GM21529 (cell line): ENCODE results near the gene HSPA12A.

Experiments used
- ATAC-seq: cut with Tn5 transposase; IDR thresholded peaks from one replicate; pipeline ENCODE4 v1.9.1; 2021; ENCODE audit not compliant: unreplicated experiment

The HSPA12A gene

DNA sequence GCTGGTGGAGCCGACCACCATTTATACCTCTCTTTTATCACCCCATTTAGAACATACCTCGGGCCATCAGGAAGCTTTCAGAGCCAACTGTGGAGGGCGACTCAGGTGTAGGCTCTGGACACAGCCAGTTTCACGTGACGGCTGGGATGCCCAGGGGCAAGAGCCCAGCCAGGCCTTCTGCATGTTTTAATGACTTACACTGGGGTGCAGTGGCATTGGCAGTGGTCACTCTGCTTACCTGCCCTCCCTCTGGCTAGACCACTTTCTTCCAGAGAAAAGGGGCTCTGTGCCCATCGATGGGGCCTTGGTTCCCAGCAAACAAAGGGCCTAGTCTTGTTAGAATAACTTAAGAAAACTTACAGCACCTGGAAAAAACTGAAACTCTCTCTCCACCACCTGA is 71.7 kb downstream of the HSPA12A start:
- no peak for ATAC-seq

- ATAC-seq = no peak
Observed at GRCh38 chr10:116669832-116670644, 72.3 kb downstream of the HSPA12A start.

- ATAC-seq = no peak
Observed at GRCh38 chr10:116669080-116669479, 73.3 kb downstream of the HSPA12A start.

GRCh38 chr10:116668446-116668845 is 73.9 kb downstream of the HSPA12A start:
- ATAC-seq = no peak

- ATAC-seq = no peak
Observed at GRCh38 chr10:116668018-116668417, 74.3 kb downstream of the HSPA12A start.

DNA sequence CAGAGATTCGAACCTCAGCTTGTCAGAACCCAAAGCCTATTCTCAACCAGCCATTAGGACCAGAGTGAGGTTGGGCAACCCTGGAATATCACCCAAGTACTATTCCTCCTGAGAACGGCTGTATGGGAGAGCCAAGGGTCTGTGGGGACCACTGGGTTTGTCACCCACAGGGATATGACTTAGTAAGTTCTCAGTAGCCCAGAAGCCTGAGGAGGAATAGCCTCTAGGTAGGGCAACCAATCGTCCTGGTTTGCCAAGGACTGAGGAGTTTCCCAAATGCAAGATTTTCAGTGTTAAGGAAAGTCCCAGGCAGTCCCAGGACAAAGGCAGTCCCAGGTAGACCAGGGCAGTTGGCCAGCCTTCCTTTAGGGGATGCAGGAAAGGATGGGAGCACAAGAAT is 74.9 kb downstream of the HSPA12A start:
- ATAC-seq = no peak

- ATAC-seq = no peak
Observed at GRCh38 chr10:116665541-116666125, 76.7 kb downstream of the HSPA12A start.

DNA sequence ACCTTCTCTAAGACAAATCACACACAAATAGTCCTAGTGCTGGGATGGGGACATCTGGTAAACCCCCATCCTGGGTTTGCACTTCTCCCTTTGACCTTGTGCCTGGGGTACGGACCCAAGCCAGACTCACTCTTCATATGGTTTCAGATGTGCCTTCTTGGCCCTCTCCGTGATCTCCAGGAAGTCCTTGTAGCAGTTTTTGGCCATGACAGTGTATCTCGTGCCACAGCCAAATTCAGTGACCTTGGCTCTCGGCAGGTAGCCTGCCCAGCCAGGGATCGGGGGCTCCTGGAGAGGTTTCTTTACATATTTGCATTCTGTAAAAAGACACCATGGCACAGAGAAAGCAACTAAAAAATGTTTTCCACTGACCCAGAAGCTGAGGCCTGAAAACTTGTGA is 77.7 kb downstream of the HSPA12A start:
- ATAC-seq = no peak

- ATAC-seq = no peak
Observed at GRCh38 chr10:116663342-116663741, 79.0 kb downstream of the HSPA12A start.

- ATAC-seq = no peak
Observed at GRCh38 chr10:116660860-116661259, 81.5 kb downstream of the HSPA12A start.

DNA sequence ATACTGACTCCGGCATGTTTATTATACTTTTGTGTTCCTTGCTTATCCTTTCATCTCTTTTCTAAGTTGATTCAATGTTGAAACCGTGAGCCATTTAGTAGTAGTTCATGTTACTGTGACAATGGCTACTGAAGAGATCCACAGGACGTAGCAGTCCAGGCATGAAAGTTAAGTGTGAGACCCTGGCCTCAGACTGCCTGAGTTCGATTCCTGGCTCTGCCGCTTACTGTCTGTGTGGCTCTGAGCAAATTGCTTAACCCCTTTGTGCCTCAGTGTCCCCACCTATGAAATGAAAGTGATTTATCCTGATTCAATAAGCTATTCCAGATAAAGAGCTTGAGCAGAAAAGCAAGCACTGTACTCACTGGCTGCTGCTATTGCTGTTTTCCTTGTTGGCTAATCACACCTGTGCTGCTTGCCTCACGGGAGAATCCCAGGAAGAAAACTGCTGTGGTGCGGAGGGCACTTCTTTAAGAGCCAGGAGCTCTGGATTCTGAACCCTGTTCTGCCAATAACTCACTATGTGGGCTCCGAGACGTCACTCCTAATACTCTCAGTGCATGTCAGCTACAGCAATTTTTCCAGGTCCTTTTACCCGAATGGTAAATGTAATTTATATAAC is 83.2 kb downstream of the HSPA12A start:
- no peak for ATAC-seq

GRCh38 chr10:116657863-116658551 is 84.4 kb downstream of the HSPA12A start:
- ATAC-seq = no peak

GRCh38 chr10:116656044-116656443 is 86.3 kb downstream of the HSPA12A start:
- ATAC-seq = no peak

DNA sequence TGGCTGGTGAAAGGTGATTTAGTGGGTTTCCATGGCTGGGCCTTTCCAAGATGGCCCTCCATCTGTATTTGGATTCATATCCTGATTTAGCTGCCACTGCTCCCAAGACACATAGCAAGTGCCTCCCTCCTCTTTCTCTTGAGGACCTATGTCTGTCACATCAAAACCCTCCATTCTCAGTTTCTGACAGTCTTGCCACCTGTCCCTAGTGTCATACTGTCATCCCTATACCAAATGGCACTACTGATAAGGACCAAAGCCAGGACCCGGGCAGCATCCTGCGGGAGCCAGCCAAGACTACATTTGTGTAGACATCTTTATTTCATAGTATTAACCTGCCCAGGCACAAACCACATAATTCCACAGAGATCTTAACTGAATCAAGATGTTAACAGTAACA is 86.8 kb downstream of the HSPA12A start:
- no peak for ATAC-seq

- no peak for ATAC-seq
Observed at GRCh38 chr10:116654816-116655215, 87.5 kb downstream of the HSPA12A start.

DNA sequence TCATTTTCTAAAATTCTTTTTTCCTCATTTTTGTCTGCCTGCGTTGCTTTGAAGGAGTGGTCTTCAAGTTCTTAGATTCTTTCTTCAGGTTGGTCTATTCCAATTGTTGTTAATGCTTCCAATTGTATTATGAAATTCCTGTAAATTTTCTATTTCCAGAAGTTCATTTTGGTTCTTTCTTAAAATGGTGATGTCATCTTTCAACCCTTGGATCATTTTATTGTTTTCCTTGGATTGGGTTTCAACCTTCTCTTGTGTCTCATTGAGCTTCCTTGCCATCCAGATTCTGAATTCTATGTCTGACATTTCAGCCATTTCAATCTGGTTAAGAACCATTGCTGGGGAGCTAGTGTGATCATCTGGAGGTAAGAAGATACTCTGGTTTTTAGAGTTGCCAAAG is 88.5 kb downstream of the HSPA12A start:
- no peak for ATAC-seq

DNA sequence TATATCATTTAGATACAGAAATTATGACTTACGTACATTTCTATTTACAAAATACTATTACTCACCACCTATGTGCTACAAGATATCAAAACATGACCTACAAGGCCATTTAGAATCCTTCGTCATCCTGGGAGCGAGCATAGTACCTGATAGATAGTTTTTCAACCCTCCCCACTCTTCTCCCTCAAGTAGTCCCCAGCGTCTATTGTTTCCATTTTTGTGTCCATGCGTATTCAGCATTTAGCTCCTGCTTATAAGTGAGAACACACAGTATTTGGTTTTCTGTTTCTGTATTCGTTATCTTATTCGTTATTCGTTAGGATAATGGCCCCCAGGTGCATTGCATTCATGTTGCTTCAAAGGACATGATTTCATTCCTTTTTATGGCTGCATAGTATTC is 93.5 kb downstream of the HSPA12A start:
- ATAC-seq = no peak

DNA sequence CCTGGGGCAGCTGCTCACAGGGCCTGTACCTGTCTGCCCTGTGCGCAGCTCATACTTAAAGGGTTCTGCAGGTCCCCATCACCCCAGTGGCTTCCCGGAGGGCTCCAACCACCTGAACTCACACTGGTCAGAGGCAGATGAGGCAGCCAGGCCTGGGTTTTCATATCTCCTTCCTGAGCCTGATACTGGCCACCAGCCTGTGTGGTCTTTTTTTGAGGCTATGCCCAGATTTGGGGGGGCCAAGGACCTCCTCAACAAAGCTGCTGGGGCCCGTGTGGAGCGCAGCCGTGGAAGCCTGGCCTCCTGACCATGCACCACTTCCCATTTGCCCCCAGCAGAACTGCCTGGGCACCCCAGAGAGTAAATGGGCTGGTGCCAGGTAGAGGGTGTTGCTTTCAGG is 95.9 kb downstream of the HSPA12A start:
- ATAC-seq = no peak

DNA sequence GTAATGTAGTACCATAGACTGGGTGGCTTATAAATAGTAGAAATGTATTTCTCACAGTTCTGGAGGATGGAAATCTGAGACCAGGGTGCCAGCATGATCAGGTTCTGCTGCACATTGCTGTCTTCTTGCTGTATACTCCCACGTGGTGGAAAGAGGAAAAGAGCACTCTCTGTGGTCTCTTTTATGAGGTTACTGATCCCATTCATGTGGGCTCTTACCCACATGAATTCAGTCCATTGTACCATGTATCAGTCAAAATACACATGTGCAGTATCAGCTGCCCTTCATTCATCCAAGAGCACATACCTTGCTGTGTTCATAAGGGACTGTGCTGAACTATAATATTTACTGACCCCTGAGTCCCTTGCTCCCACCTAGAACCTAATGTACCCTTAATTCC is 104.5 kb downstream of the HSPA12A start:
- ATAC-seq = no peak

GRCh38 chr10:116636976-116637375 is 105.4 kb downstream of the HSPA12A start:
- ATAC-seq = no peak

DNA sequence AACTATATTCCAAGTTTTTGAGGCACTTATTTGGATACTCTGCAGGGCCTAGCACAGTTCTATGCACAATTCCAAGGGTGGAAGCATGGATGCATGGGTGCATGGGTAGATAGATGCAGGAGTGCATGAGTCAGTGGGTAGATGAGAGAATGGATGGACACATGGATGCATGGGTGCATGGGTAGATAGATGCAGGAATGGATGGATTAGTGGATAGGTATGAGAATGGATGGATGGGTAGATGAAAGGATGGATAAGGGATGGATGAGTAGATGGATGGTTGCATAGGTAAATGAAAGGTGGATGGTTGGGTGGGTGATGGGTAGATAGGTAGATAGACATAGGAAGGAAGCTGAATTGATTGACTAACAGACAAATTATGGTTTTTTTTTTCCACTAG is 106.0 kb downstream of the HSPA12A start:
- ATAC-seq = no peak
